ENCODE data around the gene ARPIN. TPM values are rescaled to one million over a fixed set of nuclear protein-coding genes. Genes with fewer than 3 reads are reported as not detected.

Gene ARPIN
- total RNA-seq, 1 experiment from 2014 or later: 8.8 TPM

GRCh38 chr15:89863918-89864317 lies 48.8 kb downstream of the ARPIN start:
- ChIA-PET CTCF (interaction anchor here (1.3 to 2.0 kb wide), 2 partner anchors 11 to 103 kb away, joined by 4 to 15 read pairs; no protein-coding TSS in a partner anchor), POLR2A (no interaction called here)
- DNase-seq (ENCODE audit: low read depth, low spot score): no peak

GRCh38 chr15:89860891-89861290 lies 51.9 kb downstream of the ARPIN start:
- no peak overlapping the region for H3K27ac ChIP-seq (ENCODE audit: low read depth, low read length)
- ChIA-PET CTCF (interaction anchor here (1.6 kb wide), 1 partner anchor 14 kb away, joined by 5 read pairs; no protein-coding TSS in a partner anchor), RAD21 (ENCODE audit: low non-redundant PET in 1 of 2, low total read pairs in 2 of 2, uncharacterized antibody in 2 of 2, unreplicated experiment in 2 of 2) (no interaction called here), POLR2A (no interaction called here)
- no peaks in the 10 kb centered on the region for H3K9me2 ChIP-seq (ENCODE audit: insufficient read depth)
- no peaks in the 10 kb centered on the region for H3K27me3 ChIP-seq (ENCODE audit: insufficient read depth, low read length)
- no peak overlapping the region for H3K9ac ChIP-seq (ENCODE audit: low read length)
- ATAC-seq: no peak
- no peaks in the 10 kb centered on the region for H3K4me1 ChIP-seq (ENCODE audit: control insufficient read depth in 1 of 2, insufficient read depth in 2 of 2, low read length in 2 of 2)
- no peak overlapping the region for H3K4me3 ChIP-seq (replicated peaks in 1 of 2; ENCODE audit: low read depth in 1 of 2, low read length in 2 of 2)
- H3K9me3 ChIP-seq (ENCODE audit: control insufficient read depth in 1 of 2, insufficient read depth in 1 of 2, low read depth in 1 of 2, low read length in 2 of 2): no peaks in the 10 kb centered on the region
- no TSS peak for BruUV-seq (replicated peaks)
- H3K36me3 ChIP-seq (ENCODE audit: control insufficient read depth in 1 of 2, insufficient read depth in 2 of 2, low read length in 2 of 2): peaks cover 10 to 17% of the 10 kb centered on the region in 2 experiments; a peak in 3 of 4 replicates
- H3K79me2 ChIP-seq (ENCODE audit: insufficient read depth, low read length): no peaks in the 10 kb centered on the region
- H3K4me2 ChIP-seq (ENCODE audit: low read length): no peak overlapping the region
- DNase-seq (ENCODE audit: low read depth, low spot score): no peak
- H2AFZ ChIP-seq (ENCODE audit: low read depth, low read length, poor library complexity, severe bottlenecking): no peak overlapping the region
- H4K20me1 ChIP-seq (ENCODE audit: insufficient read depth): no peaks in the 10 kb centered on the region
- intact Hi-C loops (cut with micrococcal nuclease): no loop called here
- no peak for TF ChIP-seq TCF7L2 (IDR thresholded peaks at IDR 0.05; ENCODE audit: borderline replicate concordance, extremely low read depth, insufficient read depth, insufficient read length)
- no peak for TF ChIP-seq YY1 (IDR thresholded peaks at IDR 0.05; ENCODE audit: extremely low read depth, insufficient replicate concordance, low read depth, low read length)
- TF ChIP-seq CTCF (IDR thresholded peaks at IDR 0.05 in 2 of 3, conservative IDR thresholded peaks at IDR 0.05 in 1 of 3; ENCODE audit: borderline replicate concordance in 1 of 3, insufficient read depth in 1 of 3, low read depth in 2 of 3, low read length in 2 of 3): no peak
- no peak for TF ChIP-seq ZNF274 (IDR thresholded peaks at IDR 0.05; ENCODE audit: low read depth, low read length)
- TF ChIP-seq REST (IDR thresholded peaks at IDR 0.05; ENCODE audit: low read depth): no peak
- TF ChIP-seq CBX3 (IDR thresholded peaks at IDR 0.05; ENCODE audit: low read depth): no peak

More at GRCh38 chr15:89863918-89864317, 48.8 kb downstream of the ARPIN start:
- Histone ChIP-seq H3K4me2 (ENCODE audit: low read length) (no peak overlapping the region), H3K79me2 (ENCODE audit: insufficient read depth, low read length) (no peaks in the 10 kb centered on the region), H3K9me3 (ENCODE audit: control insufficient read depth in 1 of 2, insufficient read depth in 1 of 2, low read depth in 1 of 2, low read length in 2 of 2) (no peaks in the 10 kb centered on the region), H3K4me1 (ENCODE audit: control insufficient read depth in 1 of 2, insufficient read depth in 2 of 2, low read length in 2 of 2) (no peaks in the 10 kb centered on the region), H3K27ac (ENCODE audit: low read depth, low read length) (no peak overlapping the region), H2AFZ (ENCODE audit: low read depth, low read length, poor library complexity, severe bottlenecking) (no peak overlapping the region), H3K27me3 (ENCODE audit: insufficient read depth, low read length) (no peaks in the 10 kb centered on the region), H3K9ac (ENCODE audit: low read length) (no peak overlapping the region), H4K20me1 (ENCODE audit: insufficient read depth) (no peaks in the 10 kb centered on the region), H3K36me3 (ENCODE audit: control insufficient read depth in 1 of 2, insufficient read depth in 2 of 2, low read length in 2 of 2) (peaks cover 7 to 17% of the 10 kb centered on the region in 2 experiments; a peak in 3 of 4 replicates), H3K9me2 (ENCODE audit: insufficient read depth) (no peaks in the 10 kb centered on the region), H3K4me3 (replicated peaks in 1 of 2; ENCODE audit: low read depth in 1 of 2, low read length in 2 of 2) (no peak overlapping the region)
- no peak for ATAC-seq
- RAD21 ChIA-PET (ENCODE audit: low non-redundant PET in 1 of 2, low total read pairs in 2 of 2, uncharacterized antibody in 2 of 2, unreplicated experiment in 2 of 2): no interaction called here
- no peak for TF ChIP-seq POLR2AphosphoS5 (IDR thresholded peaks at IDR 0.05; ENCODE audit: low read depth, low read length)
- TF ChIP-seq EZH2phosphoT487 (IDR thresholded peaks at IDR 0.05; ENCODE audit: borderline replicate concordance): no peak
- TF ChIP-seq EGR1 (IDR thresholded peaks at IDR 0.05; ENCODE audit: low read depth): no peak
- no peak for TF ChIP-seq FOSL1 (IDR thresholded peaks at IDR 0.05; ENCODE audit: low read depth)
- no peak for TF ChIP-seq EZH2 (IDR thresholded peaks at IDR 0.05)
- 0 out of 2 replicates have a peak, but pooled peaks have one; percentile 16 for TF ChIP-seq RAD21 (IDR thresholded peaks at IDR 0.05; ENCODE audit: low read depth)
- TF ChIP-seq POLR2A (IDR thresholded peaks at IDR 0.05; ENCODE audit: borderline replicate concordance, extremely low read depth, insufficient read depth, insufficient read length): no peak
- no peak for TF ChIP-seq MAX (IDR thresholded peaks at IDR 0.05)
- intact Hi-C loops (cut with micrococcal nuclease): no loop called here
- no TSS peak for BruUV-seq (replicated peaks)
